HG02840 (cell line): ENCODE data around the gene NOVA2.
"Not testable (repeated sequence)": the region's sequence is repeated elsewhere in the genome, so short reads cannot be mapped to it uniquely, and the experiment has no call there.

Source experiments
- ATAC-seq: cut with Tn5 transposase; IDR thresholded peaks from one replicate; pipeline ENCODE4 v1.9.1; 2021; ENCODE audit warnings: mild to moderate bottlenecking, moderate library complexity, moderate number of reproducible peaks; ENCODE audit not compliant: unreplicated experiment, low FRiP score

The NOVA2 gene

GRCh38 chr19:45899919-45900589 is 73.6 kb downstream of the NOVA2 start:
- no peak for ATAC-seq

GRCh38 chr19:45899253-45899652 is 74.4 kb downstream of the NOVA2 start:
- ATAC-seq: no peak

GRCh38 chr19:45897261-45897812 is 76.3 kb downstream of the NOVA2 start:
- ATAC-seq: no peak

- not testable (repeated sequence) for ATAC-seq
Measured at GRCh38 chr19:45895983-45896599, 77.6 kb downstream of the NOVA2 start.

GRCh38 chr19:45895519-45895972 is 78.1 kb downstream of the NOVA2 start:
- no peak for ATAC-seq

GRCh38 chr19:45890877-45891276 is 82.8 kb downstream of the NOVA2 start:
- no peak for ATAC-seq

- ATAC-seq: no peak
Measured at GRCh38 chr19:45889210-45889885, 84.3 kb downstream of the NOVA2 start.

- ATAC-seq: no peak
Measured at GRCh38 chr19:45887200-45887710, 86.4 kb downstream of the NOVA2 start.

GRCh38 chr19:45886427-45887199 is 87.1 kb downstream of the NOVA2 start:
- ATAC-seq: peak; percentile 40

- ATAC-seq: peak; percentile 43
Measured at GRCh38 chr19:45885556-45886426, 87.9 kb downstream of the NOVA2 start, which contains the start of gene IRF2BP1. TSS of gene IRF2BP1 (minus strand) at chr19:45886141. CDS start at chr19:45885774, 367 bp downstream.

- no peak for ATAC-seq
Measured at GRCh38 chr19:45884682-45885555, 88.7 kb downstream of the NOVA2 start.

GRCh38 chr19:45883881-45884681 is 89.6 kb downstream of the NOVA2 start:
- ATAC-seq: no peak
